Jurkat, Clone E6-1 (cell line): ENCODE measurements around the gene BAZ2B.

Source experiments
- DNase-seq: peaks from one replicate; pipeline ENCODE4 v3.0.0-alpha.2; 2011; ENCODE audit warnings: low read depth, low spot score
- H3K4me3 ChIP-seq: 2 replicates; pipeline ENCODE4 v1.5.1; 2011; ENCODE audit warnings: mild to moderate bottlenecking, low read length, control low read depth, moderate library complexity

Gene BAZ2B

DNA sequence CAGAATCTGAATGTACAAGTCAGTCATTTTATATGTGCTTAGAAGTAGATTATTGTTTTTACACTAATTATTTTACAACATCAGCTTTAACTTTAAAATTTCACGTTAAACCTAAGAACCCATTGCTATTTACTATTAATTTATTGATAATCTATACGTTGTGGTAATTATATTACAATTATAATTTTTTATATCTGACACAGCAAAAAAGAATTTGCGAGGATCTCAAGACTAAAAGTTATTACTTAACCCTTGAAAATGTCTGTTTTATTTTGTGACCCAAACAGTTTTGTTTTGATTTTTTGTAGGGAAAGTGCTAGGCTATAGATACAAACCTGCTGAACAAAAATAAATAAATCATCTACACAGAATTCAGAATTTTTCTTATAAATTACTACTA is 30.3 kb downstream of the BAZ2B start:
- no peak for DNase-seq
- H3K4me3 ChIP-seq = no peak overlapping the region

DNA sequence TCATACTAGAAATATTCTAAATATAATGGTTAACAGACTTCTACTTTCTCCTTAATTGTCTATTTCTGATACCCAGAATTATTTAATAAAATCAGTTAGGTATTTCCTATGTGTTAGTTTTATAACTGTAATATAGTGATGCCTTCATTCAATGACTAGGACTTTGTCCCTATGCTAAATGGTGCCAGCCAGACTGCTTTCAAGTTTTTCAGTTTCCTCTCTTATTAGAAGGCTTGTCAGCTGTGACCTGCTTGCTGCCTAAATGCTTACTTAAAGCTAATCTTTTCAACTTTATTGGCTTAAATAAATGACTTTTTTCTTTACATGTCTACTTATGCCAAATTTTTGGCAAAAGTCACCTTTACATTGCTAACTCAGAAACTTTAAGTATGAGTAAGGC is 30.7 kb downstream of the BAZ2B start:
- H3K4me3 ChIP-seq = no peak overlapping the region

DNA sequence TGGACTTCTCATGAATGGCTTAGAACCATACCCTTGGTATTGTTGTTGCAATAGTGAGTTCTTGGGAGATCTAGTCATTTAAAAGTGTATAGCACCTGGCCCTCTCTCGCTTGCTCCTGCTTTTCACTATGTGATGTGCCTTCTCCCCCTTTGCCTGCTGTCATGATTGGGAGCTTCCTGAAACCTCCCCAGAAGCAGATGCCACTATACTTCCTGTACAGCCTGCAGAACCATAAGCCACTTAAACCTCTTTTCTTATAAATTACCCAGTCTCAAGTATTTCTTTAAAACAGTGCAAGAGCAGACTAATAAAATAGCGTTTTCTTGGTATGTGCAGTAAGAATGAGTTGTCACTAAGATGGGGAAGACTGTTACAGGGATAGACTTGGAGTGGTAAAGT is 31.6 kb downstream of the BAZ2B start:
- DNase-seq = no peak
- H3K4me3 ChIP-seq = no peak overlapping the region

More for the DNA sequence above, 30.7 kb downstream of the BAZ2B start:
- DNase-seq = no peak

DNA sequence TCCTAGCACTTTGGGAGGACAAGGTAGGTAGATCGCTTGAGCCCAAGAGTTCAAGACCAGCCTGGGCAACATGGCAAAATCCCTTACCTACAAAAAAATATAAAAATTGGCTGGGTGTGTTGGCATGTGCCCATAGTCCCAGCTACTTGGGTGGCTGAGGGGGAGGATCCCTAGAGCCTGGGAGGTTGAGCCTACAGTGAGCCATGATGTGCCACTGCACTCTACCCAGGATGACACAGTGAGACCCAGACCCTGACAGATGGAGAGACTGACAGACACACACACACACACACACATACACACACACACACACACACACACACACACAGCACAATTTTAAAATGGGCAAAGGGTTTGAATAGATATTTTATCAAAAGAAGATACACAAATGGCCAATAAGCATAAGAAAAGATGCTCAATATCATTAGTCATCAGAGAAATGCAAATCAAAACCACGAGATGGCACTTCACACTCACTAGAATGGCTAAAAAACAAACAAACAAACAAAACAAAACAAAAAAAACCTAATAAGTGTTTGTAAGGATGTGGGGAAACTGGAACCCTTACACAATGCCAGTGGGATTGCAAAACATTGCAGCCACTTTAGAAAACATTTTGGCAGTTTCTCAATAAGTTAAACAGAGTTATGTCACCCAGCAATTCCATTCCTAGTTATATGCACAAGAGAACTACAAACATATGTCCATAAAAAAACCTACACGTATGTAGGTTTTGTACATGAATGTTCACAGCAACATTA is 42.3 kb downstream of the BAZ2B start:
- DNase-seq = no peak
- no peak overlapping the region for H3K4me3 ChIP-seq

DNA sequence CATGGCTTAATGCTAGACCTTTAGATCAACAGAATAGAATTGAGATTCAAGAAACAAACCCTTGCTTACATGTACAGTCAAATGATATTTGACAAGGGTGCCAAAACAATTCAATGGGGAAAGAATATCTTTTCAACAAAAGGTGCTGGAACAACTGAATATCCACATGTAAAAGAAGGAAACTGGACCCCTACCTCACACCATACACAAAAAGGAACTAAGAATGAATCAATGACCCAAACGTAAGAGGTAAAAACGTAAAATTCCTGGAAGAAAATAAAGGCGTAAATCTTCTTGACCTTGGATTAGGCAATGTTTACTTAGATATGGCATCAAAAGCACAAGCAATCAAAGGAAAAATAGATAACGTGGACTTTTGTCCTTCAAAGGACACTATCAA is 43.1 kb downstream of the BAZ2B start:
- no peak overlapping the region for H3K4me3 ChIP-seq
- DNase-seq = no peak

GRCh38 chr2:159572459-159572858 is 43.9 kb downstream of the BAZ2B start:
- no peak overlapping the region for H3K4me3 ChIP-seq
- DNase-seq = no peak

GRCh38 chr2:159571540-159572260 is 44.6 kb downstream of the BAZ2B start:
- H3K4me3 ChIP-seq = no peak overlapping the region
- DNase-seq = no peak

DNA sequence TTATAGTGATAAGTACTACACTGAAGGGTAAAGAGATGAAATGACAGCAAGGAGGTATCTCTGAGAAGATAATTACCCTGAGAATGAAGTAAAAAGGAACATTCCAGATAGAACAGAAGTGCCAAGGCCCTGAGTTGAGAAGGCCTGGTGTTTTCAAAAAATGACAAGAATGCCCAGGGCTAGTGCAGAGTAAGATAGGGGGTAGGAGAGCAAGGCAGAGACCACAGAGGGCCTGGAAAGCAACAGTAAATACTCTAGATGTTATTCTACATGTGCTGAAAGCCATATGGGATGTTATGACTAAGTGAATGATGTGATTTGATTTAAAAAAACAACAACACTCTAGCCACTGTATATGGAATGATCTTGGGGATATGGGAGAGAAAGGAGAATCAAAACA is 52.3 kb downstream of the BAZ2B start:
- DNase-seq = no peak
- H3K4me3 ChIP-seq = no peak overlapping the region

GRCh38 chr2:159562248-159562647 is 54.1 kb downstream of the BAZ2B start:
- H3K4me3 ChIP-seq = no peak overlapping the region
- DNase-seq = no peak

- no peak for DNase-seq
- no peak overlapping the region for H3K4me3 ChIP-seq
Observed at GRCh38 chr2:159561786-159562185, 54.6 kb downstream of the BAZ2B start.

DNA sequence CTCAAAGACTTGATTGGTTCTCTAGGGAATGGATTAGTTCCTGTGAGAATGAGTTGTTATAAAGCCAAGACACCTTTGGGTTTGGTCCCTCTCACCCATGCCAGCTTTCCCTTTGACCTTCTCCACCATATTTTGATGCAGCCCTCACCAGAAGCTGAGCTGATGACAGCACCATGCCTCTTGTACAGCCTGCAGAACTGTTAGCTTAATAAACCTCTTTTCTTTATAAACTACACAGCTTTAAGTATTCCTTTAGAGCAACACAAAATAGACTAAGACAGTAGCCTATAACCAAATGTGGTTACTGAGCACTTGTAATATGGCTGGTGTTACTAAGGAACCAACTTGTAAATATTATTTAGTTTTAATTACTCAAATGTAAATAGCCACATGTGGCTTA is 55.1 kb downstream of the BAZ2B start:
- DNase-seq = no peak
- no peak overlapping the region for H3K4me3 ChIP-seq

GRCh38 chr2:159559034-159559433 is 57.3 kb downstream of the BAZ2B start:
- no peak overlapping the region for H3K4me3 ChIP-seq
- DNase-seq = no peak

- DNase-seq = no peak
- no peak overlapping the region for H3K4me3 ChIP-seq
Observed at GRCh38 chr2:159558479-159558878, 57.9 kb downstream of the BAZ2B start.

DNA sequence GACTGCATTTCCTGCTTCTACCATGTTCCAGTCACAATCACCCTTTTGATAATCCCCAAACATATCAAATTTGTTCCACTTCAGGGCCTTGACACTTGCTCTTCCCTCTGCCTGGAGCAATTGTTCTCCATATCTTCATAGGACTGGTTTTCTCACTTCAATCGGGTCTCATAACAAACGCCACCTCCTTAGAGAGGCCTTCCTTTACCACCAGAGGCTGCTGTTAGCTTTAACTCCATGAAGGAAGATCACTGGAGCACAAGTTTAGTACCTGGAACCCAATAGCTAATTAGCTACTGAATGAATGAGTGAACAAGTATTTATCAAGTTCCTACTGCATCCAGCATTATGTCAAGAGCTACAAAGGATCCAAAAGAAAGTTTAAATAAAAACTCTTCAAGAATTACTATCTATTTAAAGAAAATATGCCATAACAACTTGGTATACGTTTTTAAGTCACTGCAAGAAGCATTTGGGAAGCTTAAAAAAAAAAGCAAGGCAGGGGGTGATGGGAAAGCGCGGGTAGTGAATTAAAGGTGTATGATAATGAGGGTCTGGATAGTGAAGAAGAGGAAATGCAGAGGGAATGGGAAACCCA is 58.8 kb downstream of the BAZ2B start:
- DNase-seq = no peak

GRCh38 chr2:159555651-159556392 is 60.5 kb downstream of the BAZ2B start:
- no peak for DNase-seq
- no peak overlapping the region for H3K4me3 ChIP-seq

More for the DNA sequence above, 58.8 kb downstream of the BAZ2B start:
- no peak overlapping the region for H3K4me3 ChIP-seq

DNA sequence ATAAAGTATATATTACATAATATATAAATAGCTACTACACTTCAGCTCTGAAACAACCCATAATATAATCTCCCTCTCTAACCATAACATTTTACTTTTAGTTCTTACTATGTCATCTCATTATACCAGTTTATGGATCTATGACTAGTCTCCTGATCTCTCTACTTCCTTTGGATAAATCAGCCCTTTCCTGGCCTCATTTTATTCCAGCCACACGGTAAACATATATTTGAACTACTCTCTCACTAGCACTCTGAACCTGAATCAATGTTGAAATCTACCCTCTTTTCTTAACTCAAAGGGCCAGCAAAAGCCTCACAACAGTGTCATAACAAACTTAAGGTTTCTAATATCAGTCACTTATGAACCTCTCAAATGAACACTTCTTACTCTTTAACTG is 62.6 kb downstream of the BAZ2B start:
- DNase-seq = no peak
- H3K4me3 ChIP-seq = no peak overlapping the region

- H3K4me3 ChIP-seq = no peak overlapping the region
- DNase-seq = no peak
Observed at GRCh38 chr2:159551806-159552205, 64.5 kb downstream of the BAZ2B start.

- no peak for DNase-seq
- H3K4me3 ChIP-seq = no peak overlapping the region
Observed at GRCh38 chr2:159550231-159550630, 66.1 kb downstream of the BAZ2B start.

DNA sequence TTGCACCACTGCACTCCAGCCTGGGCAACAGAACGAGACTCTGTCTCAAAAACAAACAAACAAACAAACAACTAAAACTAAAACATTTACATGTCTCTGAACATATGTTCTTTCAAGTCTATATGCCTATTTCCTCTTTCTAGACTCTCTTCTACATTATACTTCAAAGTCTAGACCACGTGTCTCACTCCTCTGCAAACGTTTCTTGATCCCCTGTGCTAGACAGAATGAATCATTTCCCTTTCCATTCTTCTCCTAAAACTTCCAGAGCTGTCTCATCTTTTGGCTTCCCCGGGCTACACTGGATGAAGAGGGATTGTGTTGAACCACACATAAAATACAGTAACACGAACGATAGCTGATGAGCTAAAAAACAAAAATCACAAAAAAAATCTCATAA is 67.1 kb downstream of the BAZ2B start:
- no peak for DNase-seq

More for the DNA sequence above, 67.1 kb downstream of the BAZ2B start:
- H3K4me3 ChIP-seq = no peak overlapping the region
